ENCODE results near the gene NMT2. TPM values are rescaled to one million over a fixed set of nuclear protein-coding genes. Genes with fewer than 3 reads are reported as not detected.
A peak's percentile ranks its signal among the peaks of the same experiment; 100 is the strongest.

The NMT2 gene
- total and polyA plus RNA-seq, 2 of the 4 experiments (the other 2 are of a cell fraction) = 18.7 to 41.0 TPM

GRCh38 chr10:15144788-15145187 is 23.7 kb downstream of the NMT2 start:
- dilution Hi-C loops (cut with HindIII; ENCODE audit: low sequenced_read_pairs, unreplicated experiment) = no loop called here
- in situ Hi-C loops (cut with MboI; ENCODE audit: low sequenced_read_pairs) = no loop called here
- peak overlapping the region; percentile 13; the same call in 1 of the 2 replicates for H3K4me2 ChIP-seq (ENCODE audit: low read depth, low read length)

More at GRCh38 chr10:15144788-15145187, 23.7 kb downstream of the NMT2 start:
- Histone ChIP-seq H4K20me1 (ENCODE audit: insufficient read depth, low read length) (peaks cover 19% of the 10 kb centered on the region), H3K14ac (replicated peaks; ENCODE audit: low read depth, low read length) (no peak overlapping the region), H2BK120ac (ENCODE audit: low read depth, low read length) (no peak overlapping the region), H3K9ac (ENCODE audit: low read depth, low read length) (no peak overlapping the region), H3K56ac (ENCODE audit: extremely low read depth, insufficient read depth, low read length) (no peak overlapping the region), H2AK9ac (replicated peaks; ENCODE audit: low read depth, low read length, poor library complexity) (no peak overlapping the region), H4K8ac (ENCODE audit: low read depth in 2 of 2, low read length in 2 of 2) (no peak overlapping the region), H3K18ac (ENCODE audit: low read depth, low read length) (no peak overlapping the region), H3K36me3 (ENCODE audit: control insufficient read depth, insufficient read depth, low read length) (peaks cover 2% of the 10 kb centered on the region), H3K4ac (ENCODE audit: low read depth, low read length) (no peak overlapping the region), H3K23ac (ENCODE audit: low read depth, low read length) (no peak overlapping the region), H2AK5ac (ENCODE audit: low read depth, low read length) (no peak overlapping the region), H3K4me1 (ENCODE audit: control insufficient read depth, insufficient read depth, low read length) (no peaks in the 10 kb centered on the region; the same call in 1 of the 2 replicates), H3K9me1 (ENCODE audit: insufficient read depth, low read length) (peaks cover 6% of the 10 kb centered on the region), H2AFZ (replicated peaks; ENCODE audit: low read length, poor library complexity) (no peak overlapping the region), H3K4me3 (ENCODE audit: insufficient read depth, low read depth, low read length) (no peak overlapping the region), H3K79me1 (ENCODE audit: low read depth in 1 of 2, low read length in 2 of 2) (peaks cover 43 to 57% of the 10 kb centered on the region in 2 experiments), H4K5ac (ENCODE audit: low read depth, low read length) (no peak overlapping the region), H4K91ac (ENCODE audit: insufficient read depth, low read depth, low read length) (no peak overlapping the region), H2BK5ac (ENCODE audit: low read depth, low read length, poor library complexity, severe bottlenecking) (no peak overlapping the region), H3K27ac (ENCODE audit: insufficient read depth, low read length) (no peak overlapping the region), H2BK20ac (ENCODE audit: low read depth, low read length) (no peak overlapping the region), H3K27me3 (ENCODE audit: control insufficient read depth, insufficient read depth, low read length) (no peaks in the 10 kb centered on the region), H3K9me3 (ENCODE audit: control insufficient read depth, insufficient read depth, low read length) (no peaks in the 10 kb centered on the region), H2BK15ac (ENCODE audit: low read depth, low read length) (no peak overlapping the region)
- no CpG with 5 or more reads among the region's 4 CpGs for WGBS, 2 experiments (ENCODE audit: extremely low coverage in 2 of 2, insufficient read length in 1 of 2)
- DNase-seq (peak; percentile 86), ATAC-seq (ENCODE audit: low read depth) (peak; percentile 48; the same call in 1 of the 2 replicates)
- POLR2A ChIA-PET (ENCODE audit: unreplicated experiment) = no interaction called here
- intact Hi-C loops (cut with micrococcal nuclease) = no loop called here
- no TSS peak for BruUV-seq (replicated peaks)
- TF ChIP-seq RAD21 (IDR thresholded peaks at IDR 0.05; ENCODE audit: low read length) (no peak), RFX5 (IDR thresholded peaks at IDR 0.05; ENCODE audit: low read depth, low read length) (no peak), NFE2L2 (IDR thresholded peaks at IDR 0.05; ENCODE audit: low read depth, low read length) (no peak), MAFK (IDR thresholded peaks at IDR 0.05; ENCODE audit: low read depth, low read length) (no peak), CHD1 (IDR thresholded peaks at IDR 0.05; ENCODE audit: low read depth, low read length) (no peak), BHLHE40 (IDR thresholded peaks at IDR 0.05; ENCODE audit: low read depth, low read length) (no peak), CEBPB (IDR thresholded peaks at IDR 0.05; ENCODE audit: low read depth, low read length) (no peak)
- CTCF ChIA-PET = no interaction called here
